HepG2 (cell line): ENCODE results near the gene CNPPD1. TPM values are rescaled to one million over a fixed set of nuclear protein-coding genes. Genes with fewer than 3 reads are reported as not detected.

ENCODE experiments used
- ATAC-seq: fragments of 200-7000 bp; cut with Tn5 transposase; 3 replicates; pipeline ENCODE4 v1.9.1; 2020; ENCODE audit warnings: mild to moderate bottlenecking, moderate library complexity
- BruUV-seq: library from RNA; stranded (reverse); fragments of 400-500 nt; replicated peaks from 2 replicates; lab custom pipeline; 2021; lab: Mats Ljungman, UMichigan
- CTCF ChIA-PET: fragments of 300-600 bp; formaldehyde crosslinking; extraction: SDS; loops from one replicate; lab custom pipeline; 2021; ENCODE audit warnings: low total read pairs, inconsistent platforms, low intra/inter-chr PET ratio; lab: Yijun Ruan, JAX
- POLR2A ChIA-PET: fragments of 350-600 bp; sonication (Branson Sonifier 250); formaldehyde crosslinking; loops from one replicate; lab custom pipeline; 2020; ENCODE audit warnings: antibody characterized with exemption, inconsistent platforms; lab: Yijun Ruan, JAX
- DNase-seq: peaks from one replicate; pipeline ENCODE4 v3.0.0-alpha.2; 2015; ENCODE audit warnings: low spot score
- FAIRE-seq: peaks from 3 replicates; lab custom pipeline; 2011; peaks lifted over from hg19 to GRCh38; lab: Jason Lieb, UNC
- H2AFZ ChIP-seq: one replicate; pipeline ENCODE4 v1.6.1; 2011; ENCODE audit warnings: low read length, inconsistent platforms
- H3K27ac ChIP-seq: fragments of 300-600 bp; 3 replicates; pipeline ENCODE4 v1.8.0; 2011; ENCODE audit warnings: mixed run types, mild to moderate bottlenecking, mixed read lengths, low read length, inconsistent platforms; ENCODE audit not compliant: insufficient read depth; ENCODE audit errors: extremely low read length
- H3K27me3 ChIP-seq, 2 experiments: fragments of 200-600 bp in 1 of 2; 2 replicates in 1 of 2; 3 replicates in 1 of 2; pipeline versions ENCODE4 v1.6.0 to v1.8.0; 2011; ENCODE audit warnings: low read length in 2 of 2, mild to moderate bottlenecking in 2 of 2, moderate library complexity in 2 of 2, inconsistent platforms in 1 of 2; ENCODE audit not compliant: insufficient read depth in 2 of 2, control insufficient read depth in 1 of 2
- H3K36me3 ChIP-seq, 2 experiments: fragments of 200-600 bp in 1 of 2; replicated peaks in 1 of 2; 2 replicates in 1 of 2; 3 replicates in 1 of 2; pipeline versions ENCODE4 v1.5.1 to v1.8.0; 2011; ENCODE audit warnings: low read length in 2 of 2, inconsistent platforms in 1 of 2; ENCODE audit not compliant: insufficient read depth in 2 of 2, control insufficient read depth in 1 of 2
- H3K4me1 ChIP-seq: 2 replicates; pipeline ENCODE4 v1.5.1; 2012; ENCODE audit warnings: low read length, inconsistent platforms; ENCODE audit not compliant: insufficient read depth
- H3K4me2 ChIP-seq: 2 replicates; pipeline ENCODE4 v1.6.0; 2011; ENCODE audit warnings: low read depth, low read length, inconsistent platforms
- H3K4me3 ChIP-seq, 3 experiments: fragments of 200-600 bp in 1 of 3; sonication (generic), shearing (Covaris generic) in 1 of 3; replicated peaks in 1 of 3; 2 replicates each; pipeline ENCODE4 v1.5.1; 2011 to 2016; ENCODE audit warnings: low read length in 3 of 3, inconsistent platforms in 2 of 3, low read depth in 2 of 3, mild to moderate bottlenecking in 2 of 3, control low read depth in 1 of 3, mixed read lengths in 1 of 3; ENCODE audit not compliant: insufficient read depth in 1 of 3
- H3K79me2 ChIP-seq: one replicate; pipeline ENCODE4 v1.6.1; 2011; ENCODE audit warnings: low read length, inconsistent platforms; ENCODE audit not compliant: insufficient read depth
- H3K9ac ChIP-seq: 2 replicates; pipeline ENCODE4 v1.6.0; 2011; ENCODE audit warnings: mild to moderate bottlenecking, low read depth, low read length, inconsistent platforms; ENCODE audit not compliant: insufficient read depth
- H3K9me3 ChIP-seq: 2 replicates; pipeline ENCODE4 v1.5.1; 2012; ENCODE audit warnings: mild to moderate bottlenecking, low read length
- H4K20me1 ChIP-seq: 2 replicates; pipeline ENCODE4 v1.6.0; 2011; ENCODE audit warnings: inconsistent platforms, mild to moderate bottlenecking, low read length, moderate library complexity; ENCODE audit not compliant: insufficient read depth
- PCBP1 ChIP-seq: fragments of 200-400 bp; formaldehyde crosslinking; IDR thresholded peaks from 2 replicates; pipeline ENCODE4 v1.6.1; 2017; ENCODE audit warnings: mild to moderate bottlenecking, low read depth, low read length, borderline replicate concordance
- ZFP1 ChIP-seq: IDR thresholded peaks from 2 replicates; pipeline ENCODE4 v1.6.1; 2016
- ZFP82 ChIP-seq: sonication (generic); formaldehyde crosslinking; IDR thresholded peaks from 2 replicates; pipeline ENCODE4 v1.5.1; 2020; ENCODE audit warnings: mild to moderate bottlenecking, missing genetic modification reagents, borderline replicate concordance
- ZNF253 ChIP-seq: sonication (generic); formaldehyde crosslinking; IDR thresholded peaks from 2 replicates; pipeline ENCODE4 v1.8.0; 2022; ENCODE audit warnings: mild to moderate bottlenecking, missing genetic modification reagents, borderline replicate concordance
- ZNF7 ChIP-seq: IDR thresholded peaks from 2 replicates; pipeline ENCODE4 v1.6.1; 2016; ENCODE audit warnings: missing biosample characterization, missing genetic modification reagents
- ZNF784 ChIP-seq: sonication (generic); formaldehyde crosslinking; IDR thresholded peaks from 2 replicates; pipeline ENCODE4 v1.5.1; 2020; ENCODE audit warnings: missing genetic modification reagents, mild to moderate bottlenecking, borderline replicate concordance
- WGBS: methylation state at CpG from one replicate; pipeline ENCODE4 v1.1.6; 2017; ENCODE audit warnings: low lambda C conversion rate; 5-methylcytosine and 5-hydroxymethylcytosine counted together
- in situ Hi-C: cut with HindIII; loops from 2 replicates; pipeline ENCODE4 v1.10.0; 2017; ENCODE audit warnings: low pct_unique_long_range_greater_than_20kb; ENCODE audit not compliant: extremely low pct_ligation_motif_present
- intact Hi-C: fragments of 100-400 bp; cut with micrococcal nuclease; formaldehyde crosslinking; loops from one replicate; pipeline ENCODE4 v1.10.0; 2022; ENCODE audit not compliant: unreplicated experiment
- polyA plus RNA-seq, 8 experiments: library from polyadenylated mRNA; depleted of rRNA in 3 of 8; stranded (reverse) in 7 of 8; unstranded in 1 of 8; fragments of >200 nt; fragmentation: Illumina TruSeq in 4 of 8; extraction: Trizol in 4 of 8; gene quantifications; 2 replicates each; pipeline versions ENCODE4 v1.2.1 to v1.2.3, GENCODE V29; 2011 to 2016; ENCODE audit warnings: low read depth in 4 of 8, missing spikeins in 1 of 8, mixed read lengths in 1 of 8; ENCODE audit not compliant: insufficient read depth in 1 of 8
- total RNA-seq, 5 experiments: library from RNA; depleted of rRNA; stranded (reverse); fragments of >200 nt; fragmentation: Illumina TruSeq; extraction: Trizol; gene quantifications; 2 replicates each; pipeline ENCODE4 v1.2.3, GENCODE V29; 2016; ENCODE audit warnings: low read depth in 1 of 5

Gene CNPPD1
- total and polyA plus RNA-seq, 2 of the 13 experiments (the other 11 are each of a cell fraction or from before 2014, with no cell fraction given), result 35.5 to 49.4 TPM

GRCh38 chr2:219167997-219168396, 8.7 kb downstream of the CNPPD1 start:
- BruUV-seq, result no TSS peak
- FAIRE-seq (no peak), ATAC-seq (no peak), DNase-seq (no peak)
- Histone ChIP-seq H3K27ac (no peak overlapping the region), H2AFZ (no peak overlapping the region), H3K4me1 (peaks cover 17% of the 10 kb centered on the region), H3K4me2 (no peak overlapping the region), H3K9me3 (no peaks in the 10 kb centered on the region), H3K4me3 (no peak overlapping the region), H4K20me1 (no peaks in the 10 kb centered on the region), H3K36me3 (peaks cover 3% of the 10 kb centered on the region in 2 experiments; a peak in 4 of 5 replicates), H3K27me3 (peaks cover 0 to 2% of the 10 kb centered on the region in 2 experiments; a peak in 1 of 5 replicates), H3K9ac (no peak overlapping the region), H3K79me2 (no peaks in the 10 kb centered on the region)
- CTCF ChIA-PET, result no interaction called here
- WGBS, result 42% methylated on average over 5 of the region's 5 CpGs
- intact Hi-C loops, result no loop called here
- in situ Hi-C loops, result no loop called here
- POLR2A ChIA-PET, result interaction anchor here (0.8 to 10.4 kb wide), 3 partner anchors 9 to 50 kb away, joined by 3 to 227 read pairs (median 5); partner anchors contain the start of genes CNPPD1 and ZFAND2B
- TF ChIP-seq ZNF784 (CRISPR knock-in tag) (no peak), ZFP1 (CRISPR knock-in tag) (no peak), ZNF253 (CRISPR knock-in tag) (no peak), ZFP82 (no peak), PCBP1 (no peak), ZNF7 (no peak)
